ENCODE results near the gene NCKAP5. TPM values are rescaled to one million over a fixed set of nuclear protein-coding genes. Genes with fewer than 3 reads are reported as not detected.

NCKAP5 gene
- total and polyA plus RNA-seq, 2 experiments from 2014 or later: 2.2 to 5.5 TPM

GRCh38 chr2:133574620-133575019 lies 6.4 kb upstream of the NCKAP5 start:
- no peak overlapping the region for H3K4me2 ChIP-seq
- 90% methylated on average over 1 of the region's 1 CpG for WGBS (ENCODE audit: low lambda C conversion rate, missing lambda C conversion rate)
- no peaks in the 10 kb centered on the region for H3K9me2 ChIP-seq (replicated peaks; ENCODE audit: insufficient read depth)
- H3K4me3 ChIP-seq: no peak overlapping the region
- DNase-seq (ENCODE audit: low spot score): no peak
- no peak overlapping the region for H3K27ac ChIP-seq
- no peaks in the 10 kb centered on the region for H3K4me1 ChIP-seq (ENCODE audit: insufficient read depth)
- H2AFZ ChIP-seq: no peak overlapping the region
- no peak for TF ChIP-seq EZH2 (IDR thresholded peaks at IDR 0.05; ENCODE audit: borderline replicate concordance)
- TF ChIP-seq, protein P1, sequence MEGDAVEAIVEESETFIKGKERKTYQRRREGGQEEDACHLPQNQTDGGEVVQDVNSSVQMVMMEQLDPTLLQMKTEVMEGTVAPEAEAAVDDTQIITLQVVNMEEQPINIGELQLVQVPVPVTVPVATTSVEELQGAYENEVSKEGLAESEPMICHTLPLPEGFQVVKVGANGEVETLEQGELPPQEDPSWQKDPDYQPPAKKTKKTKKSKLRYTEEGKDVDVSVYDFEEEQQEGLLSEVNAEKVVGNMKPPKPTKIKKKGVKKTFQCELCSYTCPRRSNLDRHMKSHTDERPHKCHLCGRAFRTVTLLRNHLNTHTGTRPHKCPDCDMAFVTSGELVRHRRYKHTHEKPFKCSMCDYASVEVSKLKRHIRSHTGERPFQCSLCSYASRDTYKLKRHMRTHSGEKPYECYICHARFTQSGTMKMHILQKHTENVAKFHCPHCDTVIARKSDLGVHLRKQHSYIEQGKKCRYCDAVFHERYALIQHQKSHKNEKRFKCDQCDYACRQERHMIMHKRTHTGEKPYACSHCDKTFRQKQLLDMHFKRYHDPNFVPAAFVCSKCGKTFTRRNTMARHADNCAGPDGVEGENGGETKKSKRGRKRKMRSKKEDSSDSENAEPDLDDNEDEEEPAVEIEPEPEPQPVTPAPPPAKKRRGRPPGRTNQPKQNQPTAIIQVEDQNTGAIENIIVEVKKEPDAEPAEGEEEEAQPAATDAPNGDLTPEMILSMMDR (IDR thresholded peaks at IDR 0.05; ENCODE audit: poor library complexity): no peak
- TF ChIP-seq EZH2phosphoT487 (IDR thresholded peaks at IDR 0.05; ENCODE audit: low read depth, severe bottlenecking, unreplicated experiment): no peak
- H4K20me1 ChIP-seq (ENCODE audit: insufficient read depth, poor library complexity, severe bottlenecking): no peaks in the 10 kb centered on the region
- no peaks in the 10 kb centered on the region for H3K36me3 ChIP-seq (replicated peaks; ENCODE audit: insufficient read depth, low read depth)
- no peaks in the 10 kb centered on the region for H3K27me3 ChIP-seq
- no peaks in the 10 kb centered on the region for H3K79me2 ChIP-seq
- H3K9me3 ChIP-seq (ENCODE audit: low read depth): no peaks in the 10 kb centered on the region

- no peaks in the 10 kb centered on the region for H3K9me3 ChIP-seq (ENCODE audit: low read depth)
- no peak overlapping the region for H2AFZ ChIP-seq
- H3K4me1 ChIP-seq (ENCODE audit: insufficient read depth): no peaks in the 10 kb centered on the region
- H4K20me1 ChIP-seq (ENCODE audit: insufficient read depth, poor library complexity, severe bottlenecking): no peaks in the 10 kb centered on the region
- H3K27ac ChIP-seq: no peak overlapping the region
- no peaks in the 10 kb centered on the region for H3K9me2 ChIP-seq (replicated peaks; ENCODE audit: insufficient read depth)
- H3K27me3 ChIP-seq: no peaks in the 10 kb centered on the region
- 54% methylated on average over 5 of the region's 5 CpGs for WGBS (ENCODE audit: low lambda C conversion rate, missing lambda C conversion rate)
- no peak for DNase-seq (ENCODE audit: low spot score)
- no peak overlapping the region for H3K4me2 ChIP-seq
- no peaks in the 10 kb centered on the region for H3K79me2 ChIP-seq
- TF ChIP-seq, protein P1 (IDR thresholded peaks at IDR 0.05; ENCODE audit: poor library complexity): no peak
- no peaks in the 10 kb centered on the region for H3K36me3 ChIP-seq (replicated peaks; ENCODE audit: insufficient read depth, low read depth)
- H3K4me3 ChIP-seq: no peak overlapping the region
These were observed 5.9 kb upstream of the NCKAP5 start for GRCh38 chr2:133574186-133574585.

- no peak overlapping the region for H3K4me2 ChIP-seq
- no peaks in the 10 kb centered on the region for H3K4me1 ChIP-seq (ENCODE audit: insufficient read depth)
- H3K27me3 ChIP-seq: no peaks in the 10 kb centered on the region
- no peak overlapping the region for H3K4me3 ChIP-seq
- TF ChIP-seq, protein P1 (IDR thresholded peaks at IDR 0.05; ENCODE audit: poor library complexity): no peak
- TF ChIP-seq EZH2 (IDR thresholded peaks at IDR 0.05; ENCODE audit: borderline replicate concordance) (no peak), EZH2phosphoT487 (IDR thresholded peaks at IDR 0.05; ENCODE audit: low read depth, severe bottlenecking, unreplicated experiment) (no peak)
- no peaks in the 10 kb centered on the region for H4K20me1 ChIP-seq (ENCODE audit: insufficient read depth, poor library complexity, severe bottlenecking)
- no peak for DNase-seq (ENCODE audit: low spot score)
- H3K36me3 ChIP-seq (replicated peaks; ENCODE audit: insufficient read depth, low read depth): no peaks in the 10 kb centered on the region
- no peaks in the 10 kb centered on the region for H3K79me2 ChIP-seq
- H2AFZ ChIP-seq: no peak overlapping the region
- no peaks in the 10 kb centered on the region for H3K9me2 ChIP-seq (replicated peaks; ENCODE audit: insufficient read depth)
- H3K27ac ChIP-seq: no peak overlapping the region
- H3K9me3 ChIP-seq (ENCODE audit: low read depth): no peaks in the 10 kb centered on the region
- WGBS (ENCODE audit: low lambda C conversion rate, missing lambda C conversion rate): 80% methylated on average over 6 of the region's 6 CpGs
These were observed 5.4 kb upstream of the NCKAP5 start for GRCh38 chr2:133573491-133574162.
